MCF 10A (cell line): ENCODE data around the gene IL1A. TPM values are rescaled to one million over a fixed set of nuclear protein-coding genes. Genes with fewer than 3 reads are reported as not detected.

Experiments used
- BruUV-seq: library from RNA; stranded (reverse); fragments of 400-500 nt; replicated peaks from 2 replicates; lab custom pipeline; 2021; lab: Mats Ljungman, UMichigan
- CTCF ChIA-PET: fragments of 300-600 bp; sonication (Branson Sonifier 250); formaldehyde crosslinking; extraction: SDS; loops from one replicate; lab custom pipeline; 2021; ENCODE audit warnings: antibody characterized with exemption, inconsistent platforms; lab: Yijun Ruan, JAX
- POLR2A ChIA-PET: fragments of 300-600, 350-650 bp; sonication (Branson Sonifier 250); formaldehyde crosslinking; extraction: SDS; loops from one replicate; lab custom pipeline; 2020; ENCODE audit warnings: antibody characterized with exemption, inconsistent platforms; lab: Yijun Ruan, JAX
- DNase-seq: peaks from one replicate; pipeline ENCODE4 v3.0.0-alpha.2; 2018; ENCODE audit not compliant: unreplicated experiment
- H3K27ac Mint-ChIP-seq: one replicate; pipeline ENCODE4 v1.8.0; 2022; ENCODE audit warnings: mild to moderate bottlenecking, low read depth, mixed read lengths; ENCODE audit not compliant: unreplicated experiment
- H3K27me3 Mint-ChIP-seq: one replicate; pipeline ENCODE4 v1.8.0; 2022; ENCODE audit warnings: mixed read lengths; ENCODE audit not compliant: insufficient read depth, unreplicated experiment
- H3K36me3 Mint-ChIP-seq: one replicate; pipeline ENCODE4 v1.8.0; 2022; ENCODE audit warnings: mild to moderate bottlenecking, moderate library complexity, mixed read lengths; ENCODE audit not compliant: insufficient read depth, unreplicated experiment
- H3K4me1 Mint-ChIP-seq: one replicate; pipeline ENCODE4 v1.8.0; 2022; ENCODE audit warnings: mixed read lengths; ENCODE audit not compliant: insufficient read depth, unreplicated experiment
- H3K4me3 Mint-ChIP-seq: one replicate; pipeline ENCODE4 v1.8.0; 2022; ENCODE audit warnings: mild to moderate bottlenecking, moderate library complexity, mixed read lengths; ENCODE audit not compliant: unreplicated experiment
- H3K9me3 Mint-ChIP-seq: one replicate; pipeline ENCODE4 v1.8.0; 2022; ENCODE audit warnings: mixed read lengths; ENCODE audit not compliant: unreplicated experiment
- CTCF ChIP-seq: fragments of 200-600 bp; IDR thresholded peaks from one replicate; pipeline ENCODE4 v1.8.0; 2022; ENCODE audit warnings: antibody characterized with exemption, mild to moderate bottlenecking; ENCODE audit not compliant: unreplicated experiment
- intact Hi-C: fragments of 100-400 bp; cut with micrococcal nuclease; formaldehyde crosslinking; loops from 2 replicates; pipeline ENCODE4 v1.14.1; 2022
- total RNA-seq: library from RNA; stranded (reverse); gene quantifications from 2 replicates; pipeline ENCODE4 v1.2.3, GENCODE V29; 2022

Gene IL1A
- total RNA-seq, 1 experiment from 2014 or later = 170 TPM

GRCh38 chr2:112768432-112768831 is 15.9 kb downstream of the IL1A start:
- intact Hi-C loops = no loop called here
- no peak for DNase-seq
- no peak for TF ChIP-seq CTCF
- POLR2A ChIA-PET = interaction anchor here (0.5 to 4.5 kb wide), 3 partner anchors 8 to 43 kb away, joined by 3 to 32 read pairs (median 4); partner anchors contain the start of gene IL1A
- CTCF ChIA-PET = interaction anchor here (0.9 to 2.4 kb wide), 4 partner anchors 13 to 173 kb away, joined by 3 to 11 read pairs (median 4); no protein-coding TSS in a partner anchor
- Mint-ChIP-seq H3K27me3 (no peaks in the 10 kb centered on the region), H3K9me3 (no peaks in the 10 kb centered on the region), H3K4me3 (no peak overlapping the region), H3K27ac (peak overlapping the region; percentile 46), H3K4me1 (peaks cover 12% of the 10 kb centered on the region), H3K36me3 (no peaks in the 10 kb centered on the region)
- BruUV-seq = no TSS peak

GRCh38 chr2:112767693-112768330 is 16.5 kb downstream of the IL1A start:
- H3K9me3 Mint-ChIP-seq = no peaks in the 10 kb centered on the region
- POLR2A ChIA-PET = interaction anchor here (4.5 kb wide), 1 partner anchor 15 kb away, joined by 32 read pairs; the partner anchor contains the start of gene IL1A
- intact Hi-C loops = no loop called here

DNA sequence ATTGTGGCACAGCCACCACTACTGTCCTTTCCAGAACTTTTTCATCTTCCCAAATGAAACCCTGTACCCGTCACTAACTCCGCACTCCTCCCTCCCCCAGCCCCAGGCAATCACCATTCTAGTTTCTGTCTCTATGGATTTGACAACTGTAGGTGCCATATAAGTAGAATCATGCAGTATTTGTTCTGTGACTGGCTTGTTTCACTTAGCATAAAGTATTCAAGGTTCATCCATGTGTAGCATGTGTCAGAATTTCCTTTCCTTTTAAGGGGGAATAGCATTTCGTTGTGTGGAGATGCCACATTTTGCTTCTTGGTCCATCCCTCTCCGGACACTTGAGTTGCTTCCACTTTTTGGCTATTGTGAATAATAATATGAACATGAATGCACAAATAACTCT is 19.0 kb downstream of the IL1A start:
- Mint-ChIP-seq H3K4me1 (peaks cover 28% of the 10 kb centered on the region), H3K4me3 (peak overlapping the region; percentile 97), H3K27ac (peak overlapping the region; percentile 95), H3K9me3 (no peaks in the 10 kb centered on the region), H3K36me3 (peaks cover 7% of the 10 kb centered on the region), H3K27me3 (no peaks in the 10 kb centered on the region)
- POLR2A ChIA-PET = interaction anchor here (0.7 to 6.3 kb wide), 6 partner anchors 8 to 49 kb away, joined by 3 to 86 read pairs (median 4); partner anchors contain the start of gene IL1A
- TF ChIP-seq CTCF = no peak
- DNase-seq = no peak
- intact Hi-C loops = no loop called here
- BruUV-seq = no TSS peak
- CTCF ChIA-PET = interaction anchor here (0.5 to 1.0 kb wide), 3 partner anchors 80 to 194 kb away, joined by 3 to 6 read pairs (median 3); no protein-coding TSS in a partner anchor

More at GRCh38 chr2:112767693-112768330, 16.5 kb downstream of the IL1A start:
- CTCF ChIA-PET = interaction anchor here (1.4 to 2.4 kb wide), 2 partner anchors 18 to 173 kb away, joined by 3 to 11 read pairs; no protein-coding TSS in a partner anchor
- Mint-ChIP-seq H3K4me1 (peaks cover 18% of the 10 kb centered on the region), H3K27me3 (no peaks in the 10 kb centered on the region), H3K36me3 (no peaks in the 10 kb centered on the region), H3K27ac (no peak overlapping the region), H3K4me3 (peak overlapping the region; percentile 28)
- no TSS peak for BruUV-seq
- DNase-seq = no peak
- no peak for TF ChIP-seq CTCF
